ACHN (cell line): ENCODE measurements around the gene MTUS2.

Experiments used
- DNase-seq: peaks from one replicate; pipeline ENCODE4 v3.0.0-alpha.2; 2015
- in situ Hi-C: cut with HindIII; loops from 2 replicates; pipeline ENCODE4 v1.10.0; 2017; ENCODE audit warnings: low sequenced_read_pairs, low pct_ligation_motif_present, low pct_unique_long_range_greater_than_20kb

MTUS2 gene

DNA sequence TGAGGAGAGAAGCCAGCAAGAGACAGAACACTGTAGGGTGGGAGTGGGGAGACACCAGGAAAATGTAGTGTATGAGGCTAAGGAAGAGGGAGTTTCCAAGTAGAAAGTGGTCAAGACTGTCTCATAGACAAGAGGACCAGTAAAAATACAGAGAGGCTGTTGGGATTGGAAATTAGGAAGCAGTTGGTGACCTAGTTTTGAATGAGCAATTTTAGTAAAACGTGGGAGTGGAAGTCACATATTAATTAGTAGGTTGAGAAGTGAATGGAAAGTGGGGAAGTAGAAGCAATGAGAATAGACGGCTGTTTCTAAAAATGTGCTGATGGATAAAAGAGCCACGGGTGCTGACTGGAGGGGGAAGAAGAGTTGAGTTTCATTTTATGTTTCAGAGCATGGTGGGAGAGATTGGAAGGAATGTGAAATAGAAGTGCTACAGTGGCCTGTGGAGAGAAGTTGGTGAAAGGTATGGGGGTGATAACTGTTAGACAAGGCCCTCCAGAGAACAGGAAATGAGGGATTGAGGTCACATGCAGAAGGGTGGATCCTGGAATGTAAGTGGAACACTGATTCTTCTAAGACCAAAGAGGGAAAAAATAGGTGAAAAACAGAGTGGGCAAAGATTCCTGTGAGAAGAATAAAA is 247.3 kb downstream of the MTUS2 start:
- no peak for DNase-seq
- in situ Hi-C loops = no loop called here

DNA sequence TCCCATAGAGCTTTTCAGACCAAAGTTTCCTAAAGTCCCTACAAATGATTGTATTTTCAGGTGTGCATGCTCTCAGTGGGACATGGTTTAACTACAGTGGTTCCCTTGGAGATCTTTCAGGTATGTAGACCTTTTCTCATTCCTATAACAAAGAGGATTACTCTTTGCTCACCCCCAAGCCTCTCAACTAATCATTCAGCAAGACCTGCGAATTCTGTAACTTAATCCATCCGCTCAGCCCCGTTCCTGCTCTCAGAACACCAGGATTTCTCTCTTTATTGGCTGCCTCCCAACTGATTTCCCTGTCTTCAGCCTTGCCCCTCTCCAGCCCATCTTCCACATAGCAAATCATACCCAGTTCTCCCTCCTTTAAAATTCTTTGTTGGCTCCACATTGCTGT is 253.6 kb downstream of the MTUS2 start:
- no peak for DNase-seq
- in situ Hi-C loops = no loop called here

GRCh38 chr13:29077051-29077813 is 257.1 kb downstream of the MTUS2 start:
- in situ Hi-C loops = no loop called here
- no peak for DNase-seq

- no peak for DNase-seq
- in situ Hi-C loops = no loop called here
These were observed 260.9 kb downstream of the MTUS2 start for GRCh38 chr13:29081036-29081435.

DNA sequence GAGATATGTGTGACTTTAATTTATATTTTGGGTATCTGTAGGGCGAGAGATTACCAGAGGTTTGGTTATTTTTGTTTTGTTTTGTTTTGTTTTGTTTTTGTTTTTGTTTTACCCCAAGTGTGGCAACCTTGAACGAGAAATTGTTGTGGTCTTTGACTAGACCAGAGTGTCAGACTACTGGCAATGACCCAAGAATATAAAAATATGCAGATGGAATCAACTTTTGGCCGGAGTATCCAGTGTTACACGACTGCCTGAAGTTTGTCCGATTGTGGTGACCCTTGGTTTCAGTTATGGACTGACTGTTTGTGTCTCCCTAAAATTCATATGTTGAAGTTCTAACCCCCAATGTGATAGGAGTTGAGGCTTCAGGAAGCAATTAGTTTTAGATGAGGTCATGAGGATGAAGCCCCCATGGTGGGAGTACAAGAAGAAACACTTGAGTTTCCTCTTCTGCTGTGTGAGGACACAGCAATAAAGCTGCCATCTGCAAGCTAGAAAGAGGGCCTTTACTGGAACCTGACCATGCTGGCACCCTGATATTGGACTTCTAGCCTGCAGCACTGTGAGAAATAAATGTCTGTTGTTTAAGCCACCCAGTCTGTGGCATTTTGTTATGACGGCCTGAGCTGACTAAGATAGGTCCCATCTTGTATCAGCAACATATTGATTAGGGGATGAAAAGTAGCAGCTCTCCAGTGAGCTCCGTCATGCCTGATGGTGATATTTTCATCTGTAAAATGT is 261.7 kb downstream of the MTUS2 start:
- no peak for DNase-seq
- in situ Hi-C loops = no loop called here

- in situ Hi-C loops = no loop called here
- DNase-seq = no peak
These were observed 279.8 kb downstream of the MTUS2 start for GRCh38 chr13:29099781-29100406.

GRCh38 chr13:29100758-29101157 is 280.6 kb downstream of the MTUS2 start:
- in situ Hi-C loops = no loop called here
- DNase-seq = no peak

GRCh38 chr13:29101409-29101808 is 281.3 kb downstream of the MTUS2 start:
- in situ Hi-C loops = no loop called here
- no peak for DNase-seq

DNA sequence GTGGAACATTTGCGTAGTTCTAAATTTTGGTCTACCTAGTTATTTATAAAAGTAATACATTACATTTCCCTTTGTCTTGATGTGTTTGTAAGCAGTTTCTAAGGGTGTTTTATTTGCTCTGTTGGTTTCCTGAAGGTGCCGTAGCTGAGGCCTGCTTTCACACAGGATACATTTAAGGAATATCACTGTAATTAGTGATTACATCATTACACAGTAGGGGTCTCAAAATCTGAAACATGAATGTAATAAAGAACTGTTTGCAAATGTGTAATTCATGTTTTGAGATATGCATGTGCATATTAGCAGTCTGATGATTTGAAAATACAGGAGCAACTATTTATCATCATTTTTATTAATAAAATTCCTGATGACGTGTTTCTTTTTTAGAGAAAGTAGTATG is 281.8 kb downstream of the MTUS2 start:
- DNase-seq = no peak
- in situ Hi-C loops = no loop called here

- in situ Hi-C loops = no loop called here
- DNase-seq = no peak
These were observed 283.1 kb downstream of the MTUS2 start for GRCh38 chr13:29103065-29103800.

DNA sequence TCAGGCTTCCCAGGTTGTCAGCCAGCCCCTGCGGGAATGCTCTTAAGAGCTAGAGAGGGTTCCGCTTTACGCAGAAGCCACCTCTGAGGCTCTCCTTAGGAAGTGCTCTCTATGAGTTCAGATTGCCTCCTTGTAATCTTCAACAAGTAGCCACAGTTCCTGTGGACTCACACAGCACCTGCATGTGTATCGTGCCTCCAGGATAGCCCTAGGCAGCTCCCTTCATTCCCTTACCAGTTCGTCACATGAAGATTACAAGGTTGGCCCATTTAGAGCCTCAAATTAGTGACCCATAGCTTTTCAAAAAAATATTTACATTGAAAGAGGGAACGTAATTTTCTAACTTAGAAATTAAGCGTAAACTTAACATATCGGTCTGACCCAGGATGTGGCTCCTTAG is 284.3 kb downstream of the MTUS2 start:
- no peak for DNase-seq
- in situ Hi-C loops = no loop called here

- in situ Hi-C loops = no loop called here
- DNase-seq = peak; percentile 11
These were observed 285.6 kb downstream of the MTUS2 start for GRCh38 chr13:29105779-29106178.

- in situ Hi-C loops = no loop called here
These were observed 286.5 kb downstream of the MTUS2 start for GRCh38 chr13:29106651-29107050.

GRCh38 chr13:29108068-29108786 is 288.1 kb downstream of the MTUS2 start:
- in situ Hi-C loops = no loop called here
- no peak for DNase-seq

More at GRCh38 chr13:29106651-29107050, 286.5 kb downstream of the MTUS2 start:
- no peak for DNase-seq

DNA sequence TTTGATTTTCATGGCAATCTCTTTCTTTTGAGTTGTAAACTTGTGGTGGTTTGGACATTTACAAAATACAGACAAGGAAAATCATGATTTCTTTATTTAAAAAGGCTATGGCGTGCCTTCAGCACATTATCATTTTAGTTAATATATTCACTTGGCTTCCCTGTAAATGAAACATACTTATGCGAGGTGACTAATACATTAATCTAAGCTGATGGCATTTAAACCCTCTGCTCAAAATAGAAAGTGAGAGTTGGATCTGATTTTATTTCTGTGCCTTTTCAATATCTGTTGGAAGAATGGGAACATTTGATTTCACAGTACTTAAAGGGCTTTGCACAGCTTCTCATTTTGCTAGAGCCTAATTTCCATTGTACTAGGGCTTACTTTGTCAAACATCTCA is 289.8 kb downstream of the MTUS2 start:
- in situ Hi-C loops = no loop called here

GRCh38 chr13:29111446-29111845 is 291.3 kb downstream of the MTUS2 start:
- no peak for DNase-seq
- in situ Hi-C loops = no loop called here

More for the DNA sequence above, 289.8 kb downstream of the MTUS2 start:
- DNase-seq = no peak

DNA sequence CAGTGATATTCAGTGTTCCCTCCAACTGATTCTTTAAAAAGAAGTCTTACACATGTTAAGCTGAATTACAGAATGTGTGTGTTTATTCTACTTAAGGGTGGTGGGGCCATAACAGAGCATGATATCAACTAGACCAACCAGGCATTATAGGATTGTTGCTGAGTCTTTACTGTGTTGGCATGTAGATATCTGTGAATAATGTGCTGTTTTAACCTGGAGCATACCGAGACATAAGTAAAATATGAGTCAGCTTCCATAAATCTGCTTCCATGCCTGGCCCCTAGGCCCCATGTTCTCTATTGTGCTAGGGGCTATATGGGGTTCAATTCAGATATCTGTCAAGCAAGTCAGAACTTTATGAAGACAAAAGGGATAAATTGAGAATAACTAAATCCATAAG is 295.7 kb downstream of the MTUS2 start:
- no peak for DNase-seq
- in situ Hi-C loops = no loop called here

- no peak for DNase-seq
- in situ Hi-C loops = no loop called here
These were observed 297.5 kb downstream of the MTUS2 start for GRCh38 chr13:29117663-29118062.
